ENCODE results near the gene NAT14. TPM values are rescaled to one million over a fixed set of nuclear protein-coding genes. Genes with fewer than 3 reads are reported as not detected.

Gene NAT14
- total and polyA plus RNA-seq, 2 of the 8 experiments (the other 6 are each of a cell fraction or from before 2014, with no cell fraction given): 47.1 to 71.2 TPM

- H3K4ac ChIP-seq (replicated peaks; ENCODE audit: insufficient read length, low read depth, low read length): no peak overlapping the region
- H3K14ac ChIP-seq (ENCODE audit: insufficient read length): no peak overlapping the region
- no peaks in the 10 kb centered on the region for H4K20me1 ChIP-seq (replicated peaks in 1 of 2; ENCODE audit: control insufficient read depth in 1 of 2, insufficient read depth in 2 of 2, low read length in 2 of 2)
- POLR2A ChIA-PET (ENCODE audit: partially characterized antibody): interaction anchor here (1.3 to 2.6 kb wide), 3 partner anchors 20 to 98 kb away, joined by 4 to 15 read pairs (median 5); partner anchors contain the start of genes FIZ1, NAT14 and UBE2S
- no peak overlapping the region for H4K8ac ChIP-seq (ENCODE audit: extremely low read depth, insufficient read depth, low read length)
- H3K4me2 ChIP-seq (ENCODE audit: insufficient read depth in 1 of 2, low read depth in 2 of 2, low read length in 2 of 2): no peak overlapping the region
- H2AK5ac ChIP-seq (ENCODE audit: low read depth, low read length): no peak overlapping the region
- no peak overlapping the region for H3K27ac ChIP-seq (ENCODE audit: low read depth, low read length)
- H3K9me3 ChIP-seq (ENCODE audit: insufficient read depth in 2 of 2, low read depth in 1 of 2, low read length in 1 of 2): peaks cover 8 to 9% of the 10 kb centered on the region in 2 experiments; a peak in 3 of 4 replicates
- no peak overlapping the region for H2BK5ac ChIP-seq (ENCODE audit: low read depth, low read length)
- FAIRE-seq: no peak
- 82% methylated on average over 11 of the region's 11 CpGs; no CpG with 5 or more reads in 1 of the 2 experiments for WGBS, 2 experiments (ENCODE audit: extremely low coverage in 1 of 2, insufficient coverage in 1 of 2, insufficient read length in 1 of 2, insufficient replicate concordance in 2 of 2, low coverage in 1 of 2, low lambda C conversion rate in 2 of 2, missing lambda C conversion rate in 1 of 2)
- H3K23ac ChIP-seq (ENCODE audit: insufficient read length): no peak overlapping the region
- no peak overlapping the region for H3K4me3 ChIP-seq (ENCODE audit: extremely low read depth in 1 of 4, insufficient read depth in 2 of 4, low read depth in 3 of 4, low read length in 4 of 4)
- TF ChIP-seq POLR2AphosphoS5 (IDR thresholded peaks at IDR 0.05; ENCODE audit: low read depth, low read length): no peak
- no peak for TF ChIP-seq BACH1 (IDR thresholded peaks at IDR 0.05; ENCODE audit: low read length)
- no peak for TF ChIP-seq HDAC6 (IDR thresholded peaks at IDR 0.05; ENCODE audit: low read depth, low read length)
- TF ChIP-seq CHD1 (IDR thresholded peaks at IDR 0.05; ENCODE audit: low read depth, low read length): no peak
- no peak for TF ChIP-seq CEBPB (IDR thresholded peaks at IDR 0.05; ENCODE audit: low read depth, low read length)
- TF ChIP-seq, protein P1, sequence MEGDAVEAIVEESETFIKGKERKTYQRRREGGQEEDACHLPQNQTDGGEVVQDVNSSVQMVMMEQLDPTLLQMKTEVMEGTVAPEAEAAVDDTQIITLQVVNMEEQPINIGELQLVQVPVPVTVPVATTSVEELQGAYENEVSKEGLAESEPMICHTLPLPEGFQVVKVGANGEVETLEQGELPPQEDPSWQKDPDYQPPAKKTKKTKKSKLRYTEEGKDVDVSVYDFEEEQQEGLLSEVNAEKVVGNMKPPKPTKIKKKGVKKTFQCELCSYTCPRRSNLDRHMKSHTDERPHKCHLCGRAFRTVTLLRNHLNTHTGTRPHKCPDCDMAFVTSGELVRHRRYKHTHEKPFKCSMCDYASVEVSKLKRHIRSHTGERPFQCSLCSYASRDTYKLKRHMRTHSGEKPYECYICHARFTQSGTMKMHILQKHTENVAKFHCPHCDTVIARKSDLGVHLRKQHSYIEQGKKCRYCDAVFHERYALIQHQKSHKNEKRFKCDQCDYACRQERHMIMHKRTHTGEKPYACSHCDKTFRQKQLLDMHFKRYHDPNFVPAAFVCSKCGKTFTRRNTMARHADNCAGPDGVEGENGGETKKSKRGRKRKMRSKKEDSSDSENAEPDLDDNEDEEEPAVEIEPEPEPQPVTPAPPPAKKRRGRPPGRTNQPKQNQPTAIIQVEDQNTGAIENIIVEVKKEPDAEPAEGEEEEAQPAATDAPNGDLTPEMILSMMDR (IDR thresholded peaks at IDR 0.05; ENCODE audit: control extremely low read depth in 1 of 3, insufficient read depth in 1 of 3, low read depth in 1 of 3, low read length in 3 of 3): no peak
- TF ChIP-seq CBX5 (IDR thresholded peaks at IDR 0.05; ENCODE audit: low read depth, low read length): no peak
- no peak for TF ChIP-seq EP300 (IDR thresholded peaks at IDR 0.05; ENCODE audit: borderline replicate concordance in 1 of 2, low read depth in 2 of 2, low read length in 2 of 2)
- TF ChIP-seq RAD21 (IDR thresholded peaks at IDR 0.05 in 1 of 2, conservative IDR thresholded peaks at IDR 0.05 in 1 of 2; ENCODE audit: low read depth in 2 of 2, low read length in 2 of 2): no peak
- no peak for TF ChIP-seq SP2 (IDR thresholded peaks at IDR 0.05; ENCODE audit: low read length)
- no peak overlapping the region for H2BK120ac ChIP-seq (replicated peaks; ENCODE audit: low read depth, low read length)
- H3K79me1 ChIP-seq (ENCODE audit: low read depth, low read length): no peaks in the 10 kb centered on the region
- no peak overlapping the region for H2BK12ac ChIP-seq (ENCODE audit: low read depth, low read length)
- no peak overlapping the region for H3K56ac ChIP-seq (replicated peaks; ENCODE audit: insufficient read length, low read depth, low read length)
- no peaks in the 10 kb centered on the region for H3K4me1 ChIP-seq (replicated peaks in 1 of 4; ENCODE audit: control insufficient read depth in 3 of 4, insufficient read depth in 4 of 4, low read length in 3 of 4)
- H3K23me2 ChIP-seq (ENCODE audit: low read depth, low read length): no peaks in the 10 kb centered on the region
- no peak overlapping the region for H2BK15ac ChIP-seq (ENCODE audit: low read length)
- H3K18ac ChIP-seq (ENCODE audit: extremely low read depth, low read length): no peak overlapping the region
- CTCF ChIA-PET (ENCODE audit: partially characterized antibody): interaction anchor here (0.6 to 2.7 kb wide), 26 partner anchors 8 to 300 kb away, joined by 3 to 31 read pairs (median 7); partner anchors contain the start of genes NAT14 and ZNF628
- no peak overlapping the region for H2AFZ ChIP-seq (ENCODE audit: low read length)
- peaks cover 11 to 23% (median 17%) of the 10 kb centered on the region in 4 experiments for H3K27me3 ChIP-seq (replicated peaks in 1 of 4; ENCODE audit: control insufficient read depth in 3 of 4, extremely low read depth in 1 of 4, insufficient read depth in 3 of 4, low read length in 3 of 4)
- H3K79me2 ChIP-seq (ENCODE audit: control insufficient read depth in 1 of 2, insufficient read depth in 2 of 2, low read length in 2 of 2): no peaks in the 10 kb centered on the region
- no peak for DNase-seq (ENCODE audit: low read depth in 1 of 2, low spot score in 2 of 2)
- peaks cover 0 to 3% (median 0%) of the 10 kb centered on the region in 4 experiments; a peak in 1 of 8 replicates for H3K36me3 ChIP-seq (ENCODE audit: control insufficient read depth in 2 of 4, insufficient read depth in 4 of 4, low read length in 3 of 4)
- H4K91ac ChIP-seq (replicated peaks; ENCODE audit: insufficient read length, low read length): no peak overlapping the region
- H4K5ac ChIP-seq (ENCODE audit: insufficient read length, low read depth, low read length): no peak overlapping the region
- no peak overlapping the region for H3K9ac ChIP-seq (replicated peaks in 1 of 4; ENCODE audit: extremely low read depth in 1 of 4, low read depth in 3 of 4, low read length in 3 of 4)
- no peak overlapping the region for H2BK20ac ChIP-seq (ENCODE audit: low read length)
These were observed 20.0 kb downstream of the NAT14 start for GRCh38 chr19:55504981-55505380.
